RWPE2 (cell line): Measurements from ENCODE around the gene COL23A1.

Source experiments
- ATAC-seq: fragments of 200-7000 bp; cut with Tn5 transposase; 3 replicates; pipeline ENCODE4 v1.9.1; 2021; ENCODE audit warnings: low read depth
- DNase-seq: peaks from one replicate; pipeline ENCODE4 v3.0.0-alpha.2; 2020; ENCODE audit warnings: low spot score
- H3K27ac ChIP-seq: fragments of 450-650 bp; 2 replicates; pipeline ENCODE4 v1.5.1; 2017; ENCODE audit warnings: mild to moderate bottlenecking; ENCODE audit not compliant: poor library complexity, severe bottlenecking
- H3K27me3 ChIP-seq: fragments of 250-450 bp; sonication (Bioruptor Pico); 2 replicates; pipeline ENCODE4 v1.5.1; 2021; ENCODE audit warnings: mild to moderate bottlenecking, moderate library complexity; ENCODE audit not compliant: insufficient read depth, poor library complexity, severe bottlenecking
- H3K36me3 ChIP-seq: fragments of 250-450 bp; sonication (Bioruptor Pico); 2 replicates; pipeline ENCODE4 v1.5.1; 2020; ENCODE audit warnings: low read depth, mild to moderate bottlenecking, moderate library complexity
- H3K4me1 ChIP-seq: fragments of 250-450 bp; sonication (Bioruptor Pico); 2 replicates; pipeline ENCODE4 v1.5.1; 2021; ENCODE audit warnings: mild to moderate bottlenecking, moderate library complexity; ENCODE audit not compliant: insufficient read depth, poor library complexity, severe bottlenecking
- H3K4me3 ChIP-seq: fragments of 250-450 bp; sonication (Bioruptor Pico); 2 replicates; pipeline ENCODE4 v1.5.1; 2021; ENCODE audit warnings: mild to moderate bottlenecking, moderate library complexity; ENCODE audit not compliant: severe bottlenecking
- H3K9me3 ChIP-seq: fragments of 250-450 bp; sonication (Bioruptor Pico); 2 replicates; pipeline ENCODE4 v1.5.1; 2021; ENCODE audit warnings: mild to moderate bottlenecking, moderate library complexity; ENCODE audit not compliant: severe bottlenecking
- CTCF ChIP-seq: fragments of 450-650 bp; IDR thresholded peaks from one replicate; pipeline ENCODE4 v1.5.1; 2017; ENCODE audit warnings: mild to moderate bottlenecking, moderate library complexity; ENCODE audit not compliant: poor library complexity, severe bottlenecking

The COL23A1 gene

GRCh38 chr5:178292826-178293205 lies 297.4 kb downstream of the COL23A1 start:
- no peaks in the 10 kb centered on the region for H3K9me3 ChIP-seq
- no peak overlapping the region for H3K4me3 ChIP-seq
- H3K4me1 ChIP-seq = peaks cover 9% of the 10 kb centered on the region
- no peak overlapping the region for H3K27ac ChIP-seq
- no peaks in the 10 kb centered on the region for H3K36me3 ChIP-seq
- ATAC-seq (no peak), DNase-seq (no peak)
- no peaks in the 10 kb centered on the region for H3K27me3 ChIP-seq
- no peak for TF ChIP-seq CTCF

- H3K4me1 ChIP-seq = peaks cover 9% of the 10 kb centered on the region
- H3K36me3 ChIP-seq = no peaks in the 10 kb centered on the region
- H3K9me3 ChIP-seq = no peaks in the 10 kb centered on the region
- H3K27ac ChIP-seq = no peak overlapping the region
- DNase-seq = peak; percentile 63
- no peaks in the 10 kb centered on the region for H3K27me3 ChIP-seq
- no peak for ATAC-seq
- no peak for TF ChIP-seq CTCF
- no peak overlapping the region for H3K4me3 ChIP-seq
Measured at GRCh38 chr5:178291969-178292825, 298.0 kb downstream of the COL23A1 start.

GRCh38 chr5:178291161-178291561 lies 299.0 kb downstream of the COL23A1 start:
- Histone ChIP-seq H3K27ac (no peak overlapping the region), H3K36me3 (no peaks in the 10 kb centered on the region), H3K4me3 (no peak overlapping the region), H3K4me1 (peaks cover 9% of the 10 kb centered on the region), H3K9me3 (no peaks in the 10 kb centered on the region), H3K27me3 (no peaks in the 10 kb centered on the region)
- ATAC-seq = no peak
- no peak for TF ChIP-seq CTCF
- DNase-seq = peak; percentile 43

- Histone ChIP-seq H3K27me3 (no peaks in the 10 kb centered on the region), H3K4me3 (no peak overlapping the region), H3K4me1 (peaks cover 9% of the 10 kb centered on the region), H3K36me3 (no peaks in the 10 kb centered on the region), H3K27ac (no peak overlapping the region), H3K9me3 (no peaks in the 10 kb centered on the region)
- no peak for TF ChIP-seq CTCF
- DNase-seq = peak; percentile 58
- no peak for ATAC-seq
Measured at GRCh38 chr5:178290376-178290775, 299.8 kb downstream of the COL23A1 start.

GRCh38 chr5:178289438-178289837 lies 300.8 kb downstream of the COL23A1 start:
- no peak for TF ChIP-seq CTCF
- DNase-seq (peak; percentile 16), ATAC-seq (no peak)
- Histone ChIP-seq H3K4me3 (no peak overlapping the region), H3K4me1 (peaks cover 9% of the 10 kb centered on the region), H3K36me3 (no peaks in the 10 kb centered on the region), H3K27me3 (no peaks in the 10 kb centered on the region), H3K27ac (peak overlapping the region; percentile 23), H3K9me3 (no peaks in the 10 kb centered on the region)
